ENCODE results near the gene CASP2. TPM values are rescaled to one million over a fixed set of nuclear protein-coding genes. Genes with fewer than 3 reads are reported as not detected.

The CASP2 gene
- total and polyA plus RNA-seq, 2 of the 8 experiments (the other 6 are each of a cell fraction or from before 2014, with no cell fraction given), result 23.7 to 35.3 TPM

DNA sequence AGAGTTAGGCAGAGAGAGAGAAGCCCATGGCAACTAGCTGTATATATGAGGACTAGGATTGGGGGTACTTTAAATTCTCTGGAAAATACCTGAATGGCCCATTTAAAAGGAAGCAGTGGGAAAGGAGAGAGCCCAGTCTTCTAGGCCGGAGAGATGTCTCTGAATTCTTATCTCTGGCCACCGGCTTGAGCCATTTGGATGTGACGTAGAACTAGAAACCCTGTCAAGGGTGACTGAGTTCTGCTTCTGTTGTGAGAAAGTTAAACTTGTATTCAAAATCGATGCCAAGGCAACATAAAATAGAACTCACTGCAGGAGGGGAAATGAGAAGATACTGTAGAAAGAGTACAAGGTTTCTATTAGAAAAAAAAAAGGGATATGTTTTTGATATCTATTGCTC lies 31.2 kb upstream of the CASP2 start:
- H3K27ac ChIP-seq (ENCODE audit: low read depth, low read length), result no peak overlapping the region
- no peak overlapping the region for H2BK5ac ChIP-seq (ENCODE audit: low read depth, low read length)
- no peak overlapping the region for H2BK15ac ChIP-seq (ENCODE audit: low read length)
- no peak overlapping the region for H3K4me2 ChIP-seq (ENCODE audit: insufficient read depth in 1 of 2, low read depth in 2 of 2, low read length in 2 of 2)
- H3K4me3 ChIP-seq (ENCODE audit: extremely low read depth in 1 of 4, insufficient read depth in 2 of 4, low read depth in 3 of 4, low read length in 4 of 4), result no peak overlapping the region
- no peak overlapping the region for H2BK20ac ChIP-seq (ENCODE audit: low read length)
- H4K5ac ChIP-seq (ENCODE audit: insufficient read length, low read depth, low read length), result no peak overlapping the region
- H2AK5ac ChIP-seq (ENCODE audit: low read depth, low read length), result no peak overlapping the region
- no peak overlapping the region for H3K4ac ChIP-seq (replicated peaks; ENCODE audit: insufficient read length, low read depth, low read length)
- H3K18ac ChIP-seq (ENCODE audit: extremely low read depth, low read length), result no peak overlapping the region
- H4K8ac ChIP-seq (ENCODE audit: extremely low read depth, insufficient read depth, low read length), result no peak overlapping the region
- H2BK120ac ChIP-seq (replicated peaks; ENCODE audit: low read depth, low read length), result no peak overlapping the region
- ChIA-PET POLR2A (ENCODE audit: partially characterized antibody) (interaction anchor here (0.8 kb wide), 1 partner anchor 140 kb away, joined by 3 read pairs; no protein-coding TSS in a partner anchor), CTCF (ENCODE audit: partially characterized antibody) (interaction anchor here (1.1 to 5.3 kb wide), 9 partner anchors 10 to 332 kb away, joined by 3 to 35 read pairs (median 7); partner anchors contain the start of gene CASP2)
- no peak overlapping the region for H4K91ac ChIP-seq (replicated peaks; ENCODE audit: insufficient read length, low read length)
- H3K23ac ChIP-seq (ENCODE audit: insufficient read length), result no peak overlapping the region
- H3K79me2 ChIP-seq (ENCODE audit: control insufficient read depth in 1 of 2, insufficient read depth in 2 of 2, low read length in 2 of 2), result no peaks in the 10 kb centered on the region
- no peak for DNase-seq (ENCODE audit: low read depth in 1 of 2, low spot score in 2 of 2)
- no peaks in the 10 kb centered on the region for H3K23me2 ChIP-seq (ENCODE audit: low read depth, low read length)
- no peak for FAIRE-seq
- H3K79me1 ChIP-seq (ENCODE audit: low read depth, low read length), result no peaks in the 10 kb centered on the region
- H3K9ac ChIP-seq (replicated peaks in 1 of 4; ENCODE audit: extremely low read depth in 1 of 4, low read depth in 3 of 4, low read length in 3 of 4), result no peak overlapping the region
- 88% methylated on average over 4 of the region's 4 CpGs; no CpG with 5 or more reads in 1 of the 2 experiments for WGBS, 2 experiments (ENCODE audit: extremely low coverage in 1 of 2, insufficient coverage in 1 of 2, insufficient read length in 1 of 2, insufficient replicate concordance in 2 of 2, low coverage in 1 of 2, low lambda C conversion rate in 2 of 2, missing lambda C conversion rate in 1 of 2)
- H3K4me1 ChIP-seq (replicated peaks in 1 of 4; ENCODE audit: control insufficient read depth in 3 of 4, insufficient read depth in 4 of 4, low read length in 3 of 4), result no peaks in the 10 kb centered on the region
- H3K14ac ChIP-seq (ENCODE audit: insufficient read length), result no peak overlapping the region
- H3K9me3 ChIP-seq (ENCODE audit: insufficient read depth in 2 of 2, low read depth in 1 of 2, low read length in 1 of 2), result no peaks in the 10 kb centered on the region
- no peaks in the 10 kb centered on the region for H3K27me3 ChIP-seq (replicated peaks in 1 of 4; ENCODE audit: control insufficient read depth in 3 of 4, extremely low read depth in 1 of 4, insufficient read depth in 3 of 4, low read length in 3 of 4)
- no peaks in the 10 kb centered on the region for H4K20me1 ChIP-seq (replicated peaks in 1 of 2; ENCODE audit: control insufficient read depth in 1 of 2, insufficient read depth in 2 of 2, low read length in 2 of 2)
- no peak overlapping the region for H2BK12ac ChIP-seq (ENCODE audit: low read depth, low read length)
- no peaks in the 10 kb centered on the region for H3K36me3 ChIP-seq (ENCODE audit: control insufficient read depth in 2 of 4, insufficient read depth in 4 of 4, low read length in 3 of 4)
- no peak overlapping the region for H2AFZ ChIP-seq (ENCODE audit: low read length)
- H3K56ac ChIP-seq (replicated peaks; ENCODE audit: insufficient read length, low read depth, low read length), result no peak overlapping the region
- no peak for TF ChIP-seq CHD2 (IDR thresholded peaks at IDR 0.05; ENCODE audit: low read length)

Measured in H1 (cell line).